DND-41 (cell line): ENCODE results near the gene CDO1.

Experiments
- ATAC-seq: fragments of 200-7000 bp; cut with Tn5 transposase; 3 replicates; pipeline ENCODE4 v1.9.1; 2021; ENCODE audit warnings: low read depth; ENCODE audit not compliant: insufficient read depth
- DNase-seq: peaks from one replicate; pipeline ENCODE4 v3.0.0-alpha.2; 2020
- H2AFZ ChIP-seq: 2 replicates; pipeline ENCODE4 v1.6.0; 2012; ENCODE audit warnings: low read depth, low read length
- H3K27ac ChIP-seq: 2 replicates; pipeline ENCODE4 v1.5.1; 2012; ENCODE audit warnings: low read length, inconsistent platforms
- H3K27me3 ChIP-seq: fragments of 200-600 bp; sonication (generic); 2 replicates; pipeline ENCODE4 v1.6.0; 2012; ENCODE audit warnings: low read length, mild to moderate bottlenecking, inconsistent platforms; ENCODE audit not compliant: insufficient read depth, poor library complexity
- H3K36me3 ChIP-seq: 2 replicates; pipeline ENCODE4 v1.5.1; 2012; ENCODE audit warnings: low read length, inconsistent platforms; ENCODE audit not compliant: insufficient read depth
- H3K4me1 ChIP-seq: 2 replicates; pipeline ENCODE4 v1.5.1; 2012; ENCODE audit warnings: mild to moderate bottlenecking, low read length; ENCODE audit not compliant: insufficient read depth
- H3K4me2 ChIP-seq: 2 replicates; pipeline ENCODE4 v1.6.0; 2012; ENCODE audit warnings: mild to moderate bottlenecking, moderate library complexity, low read length, inconsistent platforms; ENCODE audit not compliant: insufficient read depth
- H3K4me3 ChIP-seq, 2 experiments: fragments of 200-600 bp in 1 of 2; shearing (Covaris generic) in 1 of 2; 2 replicates each; pipeline ENCODE4 v1.5.1; 2012 to 2016; ENCODE audit warnings: inconsistent platforms in 2 of 2, low read length in 2 of 2, mild to moderate bottlenecking in 2 of 2, low read depth in 1 of 2, moderate library complexity in 1 of 2
- H3K79me2 ChIP-seq: 2 replicates; pipeline ENCODE4 v1.6.0; 2012; ENCODE audit warnings: low read length, inconsistent platforms; ENCODE audit not compliant: insufficient read depth
- H3K9ac ChIP-seq: 2 replicates; pipeline ENCODE4 v1.6.0; 2012; ENCODE audit warnings: low read depth, mild to moderate bottlenecking, inconsistent platforms, low read length, moderate library complexity
- H3K9me3 ChIP-seq: 2 replicates; pipeline ENCODE4 v1.5.1; 2012; ENCODE audit warnings: low read length, moderate library complexity, mild to moderate bottlenecking, inconsistent platforms; ENCODE audit not compliant: insufficient read depth, severe bottlenecking
- H4K20me1 ChIP-seq: 2 replicates; pipeline ENCODE4 v1.6.0; 2012; ENCODE audit warnings: low read length; ENCODE audit not compliant: insufficient read depth
- EZH2 ChIP-seq: IDR thresholded peaks from 3 replicates; pipeline ENCODE4 v1.6.1; 2012; ENCODE audit warnings: borderline replicate concordance, low read depth, mild to moderate bottlenecking, moderate library complexity, low read length, inconsistent platforms; ENCODE audit not compliant: severe bottlenecking
- TF ChIP-seq, protein P1 (sequence below): IDR thresholded peaks from 2 replicates; pipeline ENCODE4 v1.5.1; 2012; ENCODE audit warnings: borderline replicate concordance, low read length, moderate library complexity, mild to moderate bottlenecking; ENCODE audit not compliant: poor library complexity, severe bottlenecking; ENCODE audit errors: extremely low read depth

Gene CDO1

DNA sequence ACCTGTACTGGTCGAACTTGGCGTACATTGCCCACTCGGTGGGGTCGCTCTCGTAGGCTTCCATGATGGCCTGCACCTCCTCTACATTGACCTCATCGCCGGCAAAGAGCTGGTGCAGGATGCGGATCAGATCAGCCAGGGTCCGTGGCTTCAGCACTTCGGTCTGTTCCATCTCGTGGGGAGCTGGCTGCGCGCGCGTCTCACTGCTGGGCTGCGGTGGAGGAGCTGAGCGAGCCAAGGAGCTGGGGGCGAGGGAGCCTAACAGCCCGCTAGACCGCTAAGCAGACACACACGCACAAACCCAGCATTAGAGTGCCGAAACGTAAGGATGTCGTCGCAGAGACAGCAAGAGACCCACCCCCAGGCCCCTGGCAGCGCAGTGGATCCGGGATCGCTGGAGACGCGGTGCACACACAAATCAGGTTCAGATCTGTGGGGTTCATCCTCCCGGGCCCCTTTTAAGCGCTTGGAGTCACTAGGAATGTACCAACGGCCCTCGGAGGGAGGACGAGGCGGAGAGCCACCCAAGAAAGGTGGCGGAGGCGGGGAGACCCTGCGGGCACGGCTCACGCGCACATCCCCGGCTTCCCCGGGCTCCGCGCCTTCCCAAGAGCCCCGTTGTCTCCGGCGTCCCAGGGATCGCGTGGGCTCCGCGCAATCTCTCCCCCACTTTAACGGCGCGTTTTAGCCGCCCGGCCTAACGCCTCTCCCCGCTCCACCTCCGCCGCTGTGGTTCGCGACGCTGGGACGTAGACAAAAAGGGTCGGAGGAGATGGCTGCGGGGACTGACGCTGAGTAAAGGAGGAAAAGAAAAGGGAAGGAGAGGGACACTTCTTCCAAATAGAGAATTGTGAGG, at the start of gene CDO1:
Gene CDO1 (minus strand): TSS at position 434 of the 856 bp plus-strand sequence. CDS start 262 bp downstream, at position 172.
- Histone ChIP-seq H3K9ac (no peak within 1 kb of the TSS), H3K79me2 (no peaks in the 10 kb centered on the region), H4K20me1 (no peaks in the 10 kb centered on the region), H3K9me3 (no peaks in the 10 kb centered on the region), H2AFZ (no peak within 1 kb of the TSS), H3K36me3 (no peaks in the 10 kb centered on the region), H3K4me2 (no peak within 1 kb of the TSS), H3K27ac (no peak within 1 kb of the TSS), H3K27me3 (no peaks in the 10 kb centered on the region), H3K4me3 (no peak within 1 kb of the TSS), H3K4me1 (no peaks in the 10 kb centered on the region)
- ATAC-seq = no peak
- no peak for DNase-seq
- TF ChIP-seq, protein P1, sequence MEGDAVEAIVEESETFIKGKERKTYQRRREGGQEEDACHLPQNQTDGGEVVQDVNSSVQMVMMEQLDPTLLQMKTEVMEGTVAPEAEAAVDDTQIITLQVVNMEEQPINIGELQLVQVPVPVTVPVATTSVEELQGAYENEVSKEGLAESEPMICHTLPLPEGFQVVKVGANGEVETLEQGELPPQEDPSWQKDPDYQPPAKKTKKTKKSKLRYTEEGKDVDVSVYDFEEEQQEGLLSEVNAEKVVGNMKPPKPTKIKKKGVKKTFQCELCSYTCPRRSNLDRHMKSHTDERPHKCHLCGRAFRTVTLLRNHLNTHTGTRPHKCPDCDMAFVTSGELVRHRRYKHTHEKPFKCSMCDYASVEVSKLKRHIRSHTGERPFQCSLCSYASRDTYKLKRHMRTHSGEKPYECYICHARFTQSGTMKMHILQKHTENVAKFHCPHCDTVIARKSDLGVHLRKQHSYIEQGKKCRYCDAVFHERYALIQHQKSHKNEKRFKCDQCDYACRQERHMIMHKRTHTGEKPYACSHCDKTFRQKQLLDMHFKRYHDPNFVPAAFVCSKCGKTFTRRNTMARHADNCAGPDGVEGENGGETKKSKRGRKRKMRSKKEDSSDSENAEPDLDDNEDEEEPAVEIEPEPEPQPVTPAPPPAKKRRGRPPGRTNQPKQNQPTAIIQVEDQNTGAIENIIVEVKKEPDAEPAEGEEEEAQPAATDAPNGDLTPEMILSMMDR = no peak
- TF ChIP-seq EZH2 = no peak

DNA sequence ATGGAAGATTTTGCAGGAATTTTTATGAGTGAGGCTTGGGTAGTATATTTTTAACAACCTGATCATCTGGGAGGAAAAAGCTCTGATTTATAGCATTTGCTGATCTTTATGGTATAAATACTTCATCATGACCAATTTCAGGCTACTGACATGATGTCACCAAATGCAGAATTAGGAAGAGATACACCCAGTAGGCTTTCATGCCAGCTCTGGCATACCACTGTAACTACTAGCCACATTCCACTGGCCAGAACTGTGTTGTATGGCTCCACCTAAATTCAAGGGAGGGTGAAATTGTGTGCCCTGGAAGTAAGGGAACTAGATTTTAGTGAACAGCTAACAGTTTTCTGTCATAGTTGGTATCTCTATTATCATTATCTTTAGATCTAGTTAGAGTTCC, 42.9 kb upstream of the CDO1 start:
- no peak overlapping the region for H3K27ac ChIP-seq
- ATAC-seq (no peak), DNase-seq (no peak)
- H3K4me1 ChIP-seq = no peaks in the 10 kb centered on the region
- TF ChIP-seq, protein P1 = no peak
- no peak for TF ChIP-seq EZH2
- H4K20me1 ChIP-seq = peaks cover 11% of the 10 kb centered on the region; the same call in 1 of the 2 replicates
- H3K9ac ChIP-seq = no peak overlapping the region
- H3K79me2 ChIP-seq = peaks cover 61% of the 10 kb centered on the region
- H2AFZ ChIP-seq = no peak overlapping the region
- no peaks in the 10 kb centered on the region for H3K27me3 ChIP-seq
- no peak overlapping the region for H3K4me2 ChIP-seq
- no peak overlapping the region for H3K4me3 ChIP-seq
- no peaks in the 10 kb centered on the region for H3K9me3 ChIP-seq
- no peaks in the 10 kb centered on the region for H3K36me3 ChIP-seq

DNA sequence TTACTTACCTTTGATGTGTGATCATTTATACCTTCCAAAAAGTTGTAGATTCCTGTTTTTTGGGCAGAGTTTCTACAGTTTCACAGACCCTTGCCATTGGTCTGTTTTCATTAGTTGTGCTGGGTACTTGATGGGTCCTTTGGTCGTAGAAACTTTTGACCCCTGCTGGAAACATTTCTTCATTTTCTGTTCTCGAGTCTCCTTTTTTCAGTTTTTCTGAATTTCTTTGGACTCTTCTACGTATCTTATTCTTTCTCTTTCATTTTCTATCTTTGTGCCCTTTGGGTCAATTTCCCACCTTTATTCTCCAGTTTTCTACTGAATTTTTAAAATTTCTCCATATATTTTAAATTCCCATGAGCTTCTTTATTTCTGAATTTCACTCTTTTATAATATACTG, 41.9 kb upstream of the CDO1 start:
- ATAC-seq (no peak), DNase-seq (no peak)
- H3K4me3 ChIP-seq = no peak overlapping the region
- H2AFZ ChIP-seq = no peak overlapping the region
- H3K4me1 ChIP-seq = no peaks in the 10 kb centered on the region
- no peak overlapping the region for H3K4me2 ChIP-seq
- H4K20me1 ChIP-seq = peaks cover 8% of the 10 kb centered on the region; the same call in 1 of the 2 replicates
- H3K79me2 ChIP-seq = peaks cover 71% of the 10 kb centered on the region
- no peak overlapping the region for H3K27ac ChIP-seq
- TF ChIP-seq, protein P1 = no peak
- TF ChIP-seq EZH2 = no peak
- no peaks in the 10 kb centered on the region for H3K27me3 ChIP-seq
- H3K9ac ChIP-seq = no peak overlapping the region
- no peaks in the 10 kb centered on the region for H3K9me3 ChIP-seq
- no peaks in the 10 kb centered on the region for H3K36me3 ChIP-seq
